GM23338 (cell line): ENCODE measurements around the gene SFXN1. TPM values are rescaled to one million over a fixed set of nuclear protein-coding genes. Genes with fewer than 3 reads are reported as not detected.

Source experiments
- ATAC-seq: fragments of 200-7000 bp; cut with Tn5 transposase; 3 replicates; pipeline ENCODE4 v1.9.1; 2020
- DNase-seq: peaks from one replicate; pipeline ENCODE4 v3.0.0-alpha.2; 2015; ENCODE audit warnings: low spot score
- H2AFZ ChIP-seq: fragments of 200-600 bp; sonication (generic); 2 replicates; pipeline ENCODE4 v1.8.0; 2016; ENCODE audit warnings: antibody characterized with exemption, mild to moderate bottlenecking, moderate library complexity
- H3F3A ChIP-seq: fragments of 200-600 bp; sonication (generic); replicated peaks from 2 replicates; pipeline ENCODE4 v1.8.0; 2017; ENCODE audit warnings: antibody characterized with exemption, mixed run types, low read depth
- H3K27ac ChIP-seq: fragments of 200-600 bp; sonication (generic); 2 replicates; pipeline ENCODE4 v1.6.1; 2016; ENCODE audit warnings: low read depth
- H3K27me3 ChIP-seq: fragments of 200-600 bp; sonication (generic); 2 replicates; pipeline ENCODE4 v1.8.0; 2016; ENCODE audit warnings: mild to moderate bottlenecking, mixed run types, moderate library complexity; ENCODE audit not compliant: insufficient read depth
- H3K36me3 ChIP-seq: fragments of 200-600 bp; sonication (generic); 2 replicates; pipeline ENCODE4 v1.8.0; 2016; ENCODE audit warnings: mild to moderate bottlenecking; ENCODE audit not compliant: insufficient read depth
- H3K4me1 ChIP-seq: fragments of 200-600 bp; sonication (generic); 2 replicates; pipeline ENCODE4 v1.8.0; 2016; ENCODE audit warnings: mild to moderate bottlenecking, moderate library complexity; ENCODE audit not compliant: insufficient read depth
- H3K4me2 ChIP-seq: fragments of 200-600 bp; sonication (generic); 2 replicates; pipeline ENCODE4 v1.7.1; 2017; ENCODE audit warnings: mixed run types
- H3K4me3 ChIP-seq: fragments of 200-600 bp; sonication (generic); 2 replicates; pipeline ENCODE4 v1.6.1; 2016; ENCODE audit warnings: mixed run types
- H3K79me2 ChIP-seq: fragments of 200-600 bp; sonication (generic); replicated peaks from 2 replicates; pipeline ENCODE4 v1.8.0; 2017; ENCODE audit warnings: mild to moderate bottlenecking; ENCODE audit not compliant: insufficient read depth
- H3K9me2 ChIP-seq: fragments of 200-600 bp; sonication (generic); 2 replicates; pipeline ENCODE4 v1.8.0; 2017; ENCODE audit not compliant: insufficient read depth
- H4K20me1 ChIP-seq: fragments of 200-600 bp; sonication (generic); replicated peaks from 2 replicates; pipeline ENCODE4 v1.8.0; 2017; ENCODE audit warnings: mild to moderate bottlenecking; ENCODE audit not compliant: insufficient read depth
- H3K27ac Mint-ChIP-seq: 2 replicates; pipeline ENCODE4 v1.8.0; 2020; ENCODE audit warnings: inconsistent platforms, mild to moderate bottlenecking, moderate library complexity, mixed read lengths
- H3K27me3 Mint-ChIP-seq: 3 replicates; pipeline ENCODE4 v1.8.0; 2022; ENCODE audit warnings: low read depth, mild to moderate bottlenecking, moderate library complexity, mixed read lengths, inconsistent platforms; ENCODE audit not compliant: insufficient read depth, poor library complexity
- H3K36me3 Mint-ChIP-seq: 3 replicates; pipeline ENCODE4 v1.8.0; 2021; ENCODE audit warnings: low read depth, mild to moderate bottlenecking, inconsistent platforms, moderate library complexity, mixed read lengths
- H3K4me1 Mint-ChIP-seq: 3 replicates; pipeline ENCODE4 v1.8.0; 2020; ENCODE audit warnings: mild to moderate bottlenecking, inconsistent platforms, mixed read lengths
- H3K4me3 Mint-ChIP-seq: 3 replicates; pipeline ENCODE4 v1.8.0; 2021; ENCODE audit warnings: moderate library complexity, mild to moderate bottlenecking, inconsistent platforms, mixed read lengths
- H3K9me3 Mint-ChIP-seq: 3 replicates; pipeline ENCODE4 v1.8.0; 2020; ENCODE audit warnings: moderate library complexity, mild to moderate bottlenecking, inconsistent platforms, mixed read lengths
- CREB1 ChIP-seq: fragments of 250-450 bp; sonication (Bioruptor Pico); IDR thresholded peaks from 2 replicates; pipeline ENCODE4 v1.5.0; 2020; ENCODE audit warnings: low read depth, mild to moderate bottlenecking, moderate library complexity
- CTCF ChIP-seq, 2 experiments: fragments of 200-600 bp in 1 of 2; sonication (generic) in 1 of 2; conservative IDR thresholded peaks; 2 replicates each; pipeline versions ENCODE4 v1.5.1 to v1.6.1; 2016 to 2017; ENCODE audit warnings: antibody characterized with exemption in 2 of 2, low read depth in 2 of 2, mild to moderate bottlenecking in 2 of 2, moderate library complexity in 1 of 2
- EZH2 ChIP-seq: fragments of 200-600 bp; sonication (generic); IDR thresholded peaks from one replicate; pipeline ENCODE4 v1.8.0; 2017; ENCODE audit warnings: antibody characterized with exemption, mild to moderate bottlenecking, low read depth; ENCODE audit not compliant: unreplicated experiment
- NANOG ChIP-seq: IDR thresholded peaks from 2 replicates; pipeline ENCODE4 v1.6.1; 2016; ENCODE audit warnings: antibody characterized with exemption, borderline replicate concordance
- STAT1 ChIP-seq: IDR thresholded peaks from one replicate; pipeline ENCODE4 v1.6.1; 2016; ENCODE audit warnings: antibody characterized with exemption; ENCODE audit not compliant: unreplicated experiment
- ZNF114 ChIP-seq: fragments of 250-450 bp; sonication (Bioruptor Pico); IDR thresholded peaks from 2 replicates; pipeline ENCODE4 v1.5.0; 2020; ENCODE audit warnings: mild to moderate bottlenecking, moderate library complexity
- ZNF331 ChIP-seq: fragments of 250-450 bp; sonication (Bioruptor Pico); IDR thresholded peaks from 2 replicates; pipeline ENCODE4 v1.5.0; 2020; ENCODE audit warnings: low read depth, mild to moderate bottlenecking, moderate library complexity
- ZNF462 ChIP-seq: fragments of 250-450 bp; sonication (Bioruptor Pico); IDR thresholded peaks from 2 replicates; pipeline ENCODE4 v1.5.0; 2020; ENCODE audit warnings: mild to moderate bottlenecking, moderate library complexity
- polyA plus RNA-seq: library from polyadenylated mRNA; unstranded; fragments of >200 nt; fragmentation: Nextera tagmentation; extraction: Ambion mirVana; gene quantifications from 2 replicates; pipeline ENCODE4 v1.2.1, GENCODE V29; 2016
- total RNA-seq: library from RNA; depleted of rRNA; stranded (reverse); fragments of >200 nt; shearing (Covaris generic); gene quantifications from 2 replicates; pipeline ENCODE4 v1.2.3, GENCODE V29; 2014

The SFXN1 gene
- total and polyA plus RNA-seq, 2 experiments from 2014 or later, result 44.0 to 97.7 TPM

GRCh38 chr5:175520321-175520720, 42.0 kb downstream of the SFXN1 start:
- Histone ChIP-seq H3K27ac (no peak overlapping the region), H3K4me2 (no peak overlapping the region), H3F3A (no peaks in the 10 kb centered on the region), H3K79me2 (no peaks in the 10 kb centered on the region), H3K4me1 (no peaks in the 10 kb centered on the region), H3K9me2 (no peaks in the 10 kb centered on the region), H3K36me3 (peaks cover 33% of the 10 kb centered on the region), H2AFZ (no peak overlapping the region), H3K4me3 (no peak overlapping the region), H4K20me1 (peaks cover 3% of the 10 kb centered on the region; the same call in 1 of the 2 replicates), H3K27me3 (no peaks in the 10 kb centered on the region)
- H3K4me3 Mint-ChIP-seq, result no peak overlapping the region
- DNase-seq (no peak), ATAC-seq (no peak)
- H3K27me3 Mint-ChIP-seq, result no peaks in the 10 kb centered on the region
- peaks cover 81% of the 10 kb centered on the region for H3K36me3 Mint-ChIP-seq
- no peaks in the 10 kb centered on the region for H3K9me3 Mint-ChIP-seq
- TF ChIP-seq CTCF (conservative IDR thresholded peaks at IDR 0.05; ENCODE audit: low read depth in 2 of 2) (no peak), ZNF114 (CRISPR knock-in tag) (no peak), ZNF462 (CRISPR knock-in tag) (no peak), CREB1 (CRISPR knock-in tag) (no peak), NANOG (no peak), STAT1 (no peak), EZH2 (no peak), ZNF331 (CRISPR knock-in tag) (no peak)
- H3K27ac Mint-ChIP-seq, result no peak overlapping the region
- no peaks in the 10 kb centered on the region for H3K4me1 Mint-ChIP-seq
